GOT3 (cell line): ENCODE measurements around the gene TMEM170B.

ENCODE experiments used
- DNase-seq: peaks from one replicate; lab custom pipeline; 2025; ENCODE audit warnings: mixed read lengths; lab: John Stamatoyannopoulos, UW

TMEM170B gene

DNA sequence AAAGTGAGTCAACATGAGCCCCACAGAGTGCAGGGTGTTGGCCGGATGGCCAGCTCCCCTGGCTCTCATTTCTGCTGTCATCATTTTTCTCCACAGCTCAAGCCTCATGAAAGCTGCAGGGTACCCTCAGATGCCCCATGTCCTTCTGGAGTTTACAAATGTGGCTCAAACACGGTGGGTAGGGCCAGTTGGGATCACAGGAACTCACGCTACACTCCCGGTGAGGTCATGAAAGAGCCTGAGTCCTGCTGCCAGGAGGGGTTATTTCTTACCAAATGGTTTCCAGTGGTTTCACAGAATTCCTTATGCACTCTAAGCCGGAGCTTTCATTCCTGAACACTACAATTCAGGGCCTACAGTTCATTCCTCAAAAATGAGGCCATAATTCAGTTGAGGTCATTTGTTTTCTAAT, 78.7 kb downstream of the TMEM170B start:
- peak; percentile 4 for DNase-seq

DNA sequence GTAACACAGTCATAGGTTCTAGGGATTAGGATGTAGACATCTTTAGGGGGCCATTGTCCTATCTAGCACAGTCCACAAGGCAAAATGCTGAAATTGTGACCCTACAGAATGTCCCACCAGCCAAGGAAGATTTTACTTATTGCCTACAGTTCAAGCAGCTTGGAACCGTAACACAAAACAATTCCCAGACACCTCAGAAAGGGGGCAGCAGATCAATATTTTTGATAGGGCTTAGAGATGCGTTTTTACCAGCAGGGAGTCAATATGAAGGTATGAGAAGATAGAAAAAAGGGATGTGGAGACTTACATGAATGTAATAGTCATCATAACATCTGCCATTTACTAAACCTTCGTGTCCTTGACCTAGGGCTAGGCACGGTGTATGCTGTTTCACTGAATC, 81.0 kb downstream of the TMEM170B start:
- DNase-seq: no peak

DNA sequence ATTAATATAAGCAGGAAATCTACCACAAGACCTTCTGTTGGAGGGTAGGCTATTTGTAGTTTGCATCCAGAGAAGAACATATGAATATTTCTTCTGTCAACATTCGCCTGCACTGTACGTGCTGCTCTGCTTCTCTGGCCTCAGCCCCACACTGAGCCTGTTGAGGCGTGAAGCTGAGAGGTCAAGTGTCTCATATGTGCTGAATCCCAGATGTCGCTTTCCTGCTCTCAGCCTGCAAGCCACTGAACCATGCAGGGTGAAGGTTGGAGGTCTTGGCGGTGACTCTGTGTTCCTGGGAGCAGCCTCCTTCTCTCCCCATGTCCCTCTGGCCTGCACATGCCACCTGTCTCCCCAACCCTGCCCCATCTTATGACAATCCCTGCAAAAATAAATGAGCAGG, 83.6 kb downstream of the TMEM170B start:
- DNase-seq: no peak

DNA sequence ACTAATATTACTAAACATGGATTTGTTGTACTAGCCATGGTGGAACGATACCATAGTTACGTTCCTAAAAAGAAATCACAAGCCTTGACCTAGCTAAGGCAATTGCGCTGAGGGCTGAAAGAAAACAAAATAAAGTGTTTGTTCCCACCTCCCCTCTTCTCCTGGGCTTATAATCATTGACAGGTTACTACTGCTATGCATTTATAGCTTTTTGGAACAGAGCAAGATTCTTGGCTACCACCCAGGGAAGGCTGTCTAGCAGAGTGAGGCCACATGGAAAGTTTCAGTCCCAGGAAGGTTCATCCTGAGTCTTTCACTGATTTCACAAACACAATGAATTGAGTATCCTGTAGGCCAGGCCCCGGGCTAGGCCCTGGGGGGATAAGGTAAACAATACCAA, 84.6 kb downstream of the TMEM170B start:
- DNase-seq: no peak

GRCh38 chr6:11623272-11623671, 85.7 kb downstream of the TMEM170B start:
- DNase-seq: no peak

GRCh38 chr6:11625302-11625701, 87.8 kb downstream of the TMEM170B start:
- no peak for DNase-seq

DNA sequence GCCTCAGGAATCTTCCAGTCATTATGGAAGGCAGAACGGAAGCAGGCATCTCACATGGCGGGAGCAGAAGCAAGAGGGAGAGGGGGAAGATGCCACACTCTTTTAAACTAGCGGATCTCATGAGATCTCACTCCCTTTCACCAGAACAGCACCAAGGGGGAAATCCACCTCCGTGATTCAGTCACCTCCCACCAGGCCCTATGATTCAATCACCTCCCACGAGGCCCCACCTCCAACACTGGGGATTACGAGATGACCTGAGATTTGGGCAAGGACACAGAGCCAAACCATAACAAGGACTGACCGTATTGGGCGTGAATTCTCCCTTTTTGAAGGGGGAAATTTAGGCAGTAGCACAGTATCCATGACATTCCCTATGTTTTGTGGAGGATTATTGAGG, 88.8 kb downstream of the TMEM170B start:
- no peak for DNase-seq

DNA sequence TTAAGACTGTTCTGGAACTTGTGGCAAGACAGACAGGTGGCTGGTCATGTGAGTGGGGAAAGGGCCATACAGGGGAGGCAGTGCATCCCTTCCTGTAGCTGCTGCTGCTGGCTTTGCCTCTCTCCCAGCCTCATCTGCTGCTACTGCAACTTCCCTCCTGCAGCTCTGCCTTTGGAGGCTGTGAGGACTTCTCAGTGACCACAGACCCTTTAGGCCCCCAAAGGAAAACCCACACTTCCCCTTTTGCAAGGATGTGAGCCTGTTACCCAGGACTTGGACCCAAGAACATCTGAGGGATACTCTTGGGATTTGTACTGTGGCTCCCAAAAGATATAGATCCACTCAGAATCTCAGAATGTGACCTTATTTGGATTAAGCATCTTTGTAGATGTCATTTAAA, 91.0 kb downstream of the TMEM170B start:
- no peak for DNase-seq

GRCh38 chr6:11631008-11631407, 93.5 kb downstream of the TMEM170B start:
- DNase-seq: no peak

GRCh38 chr6:11631539-11631938, 94.0 kb downstream of the TMEM170B start:
- no peak for DNase-seq

DNA sequence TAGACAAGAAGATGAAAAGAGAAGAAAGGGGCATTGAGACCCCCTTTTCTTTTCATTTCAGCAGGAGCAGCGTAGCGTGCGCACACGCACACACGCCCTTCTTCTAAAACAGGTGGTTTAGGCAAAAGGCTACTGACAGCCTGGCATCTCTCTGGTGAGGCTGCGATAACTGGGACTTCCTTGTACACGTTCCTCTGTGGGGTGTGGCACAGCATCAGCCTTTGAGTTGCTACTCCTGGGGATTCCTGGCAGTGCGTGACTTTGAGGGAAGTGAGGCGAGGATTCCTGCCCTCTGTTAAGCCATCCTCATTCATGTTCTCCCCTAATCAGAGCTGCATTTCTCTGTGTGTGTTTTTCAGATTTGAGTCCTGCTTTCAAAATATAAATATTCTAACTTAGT, 94.7 kb downstream of the TMEM170B start:
- no peak for DNase-seq

- no peak for DNase-seq
Measured at GRCh38 chr6:11632795-11633511, 95.4 kb downstream of the TMEM170B start.
